HAP-1 (cell line): Measurements from ENCODE around the gene CTXND2.

Experiments used
- DNase-seq, 2 experiments: peaks; one replicate each; pipeline ENCODE4 v3.0.0-alpha.2; 2016 to 2020; ENCODE audit warnings: low spot score in 2 of 2
- H3K27me3 ChIP-seq: fragments of 250-450 bp; sonication (Bioruptor Pico); 2 replicates; pipeline ENCODE4 v1.5.1; 2020; ENCODE audit warnings: low read depth, mild to moderate bottlenecking, moderate library complexity
- H3K36me3 ChIP-seq: fragments of 250-450 bp; sonication (Bioruptor Pico); replicated peaks from 2 replicates; pipeline ENCODE4 v1.5.1; 2020; ENCODE audit warnings: mild to moderate bottlenecking
- H3K4me1 ChIP-seq: fragments of 250-450 bp; sonication (Bioruptor Pico); 2 replicates; pipeline ENCODE4 v1.5.1; 2020; ENCODE audit warnings: mild to moderate bottlenecking
- H3K4me3 ChIP-seq: fragments of 250-450 bp; sonication (Bioruptor Pico); 2 replicates; pipeline ENCODE4 v1.5.1; 2020; ENCODE audit warnings: mild to moderate bottlenecking, moderate library complexity
- H3K9me3 ChIP-seq: fragments of 250-450 bp; sonication (Bioruptor Pico); 2 replicates; pipeline ENCODE4 v1.5.1; 2020; ENCODE audit warnings: mild to moderate bottlenecking, moderate library complexity
- in situ Hi-C: fragments of 300-500 bp; cut with MboI; formaldehyde crosslinking; loops from 3 replicates; pipeline ENCODE4 v1.14.3; 2020; ENCODE audit warnings: low sequenced_read_pairs, inconsistent platforms, mixed read lengths

The CTXND2 gene

DNA sequence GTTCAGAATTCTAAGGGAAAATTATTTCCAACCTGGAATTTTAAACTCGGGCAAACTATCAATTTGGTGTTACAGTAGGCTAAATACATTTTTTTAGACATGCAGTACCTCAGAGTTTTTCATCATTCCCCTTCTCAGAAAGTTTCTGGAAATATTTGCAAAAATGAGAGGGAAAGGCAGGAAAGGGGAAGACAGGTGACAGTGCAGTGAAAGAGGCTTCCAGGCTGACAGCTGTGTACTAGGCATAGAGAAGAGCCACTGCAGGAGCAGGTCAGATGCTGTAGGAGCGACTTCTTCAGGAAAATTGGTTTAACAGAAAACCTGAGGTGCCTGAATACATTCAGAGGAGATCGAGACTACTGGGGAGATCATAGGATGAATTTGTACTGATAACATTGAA is 67.8 kb downstream of the CTXND2 start:
- in situ Hi-C loops, result no loop called here
- no peak overlapping the region for H3K4me3 ChIP-seq
- H3K27me3 ChIP-seq, result no peaks in the 10 kb centered on the region
- H3K4me1 ChIP-seq, result no peaks in the 10 kb centered on the region
- no peaks in the 10 kb centered on the region for H3K9me3 ChIP-seq
- H3K36me3 ChIP-seq, result peaks cover 69% of the 10 kb centered on the region
- no peak for DNase-seq

DNA sequence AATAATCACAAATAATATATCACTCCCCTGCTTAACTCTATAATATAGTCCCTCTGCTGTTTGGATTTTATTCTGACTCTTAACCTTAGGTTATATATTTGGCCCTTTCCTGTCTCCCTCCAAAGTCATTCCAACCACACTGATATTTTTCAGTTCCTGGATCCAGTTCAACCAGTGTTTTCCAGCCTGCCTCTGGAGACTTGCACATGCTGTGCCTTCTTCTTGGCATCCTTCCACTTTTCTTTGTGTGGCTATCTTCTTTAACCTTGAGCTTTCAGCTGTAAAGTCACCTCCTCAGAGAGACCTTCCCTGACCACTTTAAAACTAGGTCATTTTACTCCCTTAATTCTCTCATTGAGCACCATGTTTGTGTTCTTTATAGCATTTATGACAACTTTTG is 68.3 kb downstream of the CTXND2 start:
- no peak for DNase-seq
- Histone ChIP-seq H3K27me3 (no peaks in the 10 kb centered on the region), H3K36me3 (peaks cover 70% of the 10 kb centered on the region), H3K9me3 (no peaks in the 10 kb centered on the region), H3K4me1 (no peaks in the 10 kb centered on the region), H3K4me3 (no peak overlapping the region)
- in situ Hi-C loops, result no loop called here

DNA sequence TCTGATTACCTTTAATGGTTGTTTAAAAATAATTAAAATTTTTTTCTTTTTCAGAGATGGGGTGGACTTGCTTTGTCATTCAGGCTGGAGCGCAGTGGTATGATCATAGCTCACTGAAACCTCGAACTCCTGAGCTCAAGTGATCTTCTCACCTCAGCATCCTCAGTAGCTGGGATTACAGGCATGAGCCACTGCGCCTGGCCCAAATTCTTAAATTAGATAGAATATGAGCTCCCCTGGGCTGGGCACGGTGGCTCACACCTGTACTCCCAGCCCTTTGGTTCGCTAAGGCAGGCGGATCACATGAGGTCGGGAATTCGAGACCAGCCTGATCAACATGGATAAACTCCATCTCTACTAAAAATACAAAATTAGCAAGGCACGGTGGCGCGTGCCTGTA is 70.7 kb downstream of the CTXND2 start:
- no peak for DNase-seq
- no peaks in the 10 kb centered on the region for H3K9me3 ChIP-seq
- H3K4me1 ChIP-seq, result no peaks in the 10 kb centered on the region
- no peak overlapping the region for H3K4me3 ChIP-seq
- no peaks in the 10 kb centered on the region for H3K27me3 ChIP-seq
- in situ Hi-C loops, result no loop called here
- peaks cover 67% of the 10 kb centered on the region for H3K36me3 ChIP-seq

DNA sequence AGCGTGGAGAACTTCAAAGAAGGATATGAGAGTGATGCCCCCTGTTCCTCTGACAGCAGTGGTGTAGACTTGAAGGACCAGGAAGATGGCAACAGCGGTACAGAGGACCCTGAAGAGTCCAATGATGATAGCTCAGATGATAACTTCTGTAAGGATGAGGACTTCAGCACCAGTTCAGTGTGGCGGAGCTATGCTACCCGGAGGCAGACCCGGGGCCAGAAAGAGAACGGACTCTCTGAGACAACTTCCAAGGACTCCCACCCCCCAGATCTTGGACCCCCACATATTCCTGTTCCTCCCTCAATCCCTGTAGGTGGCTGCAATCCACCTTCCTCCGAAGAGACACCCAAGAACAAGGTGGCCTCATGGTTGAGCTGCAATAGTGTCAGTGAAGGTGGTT is 73.7 kb downstream of the CTXND2 start:
- H3K27me3 ChIP-seq, result no peaks in the 10 kb centered on the region
- no peaks in the 10 kb centered on the region for H3K9me3 ChIP-seq
- no peaks in the 10 kb centered on the region for H3K4me1 ChIP-seq
- no peak for DNase-seq
- H3K36me3 ChIP-seq, result peaks cover 75% of the 10 kb centered on the region
- no peak overlapping the region for H3K4me3 ChIP-seq
- in situ Hi-C loops, result no loop called here

DNA sequence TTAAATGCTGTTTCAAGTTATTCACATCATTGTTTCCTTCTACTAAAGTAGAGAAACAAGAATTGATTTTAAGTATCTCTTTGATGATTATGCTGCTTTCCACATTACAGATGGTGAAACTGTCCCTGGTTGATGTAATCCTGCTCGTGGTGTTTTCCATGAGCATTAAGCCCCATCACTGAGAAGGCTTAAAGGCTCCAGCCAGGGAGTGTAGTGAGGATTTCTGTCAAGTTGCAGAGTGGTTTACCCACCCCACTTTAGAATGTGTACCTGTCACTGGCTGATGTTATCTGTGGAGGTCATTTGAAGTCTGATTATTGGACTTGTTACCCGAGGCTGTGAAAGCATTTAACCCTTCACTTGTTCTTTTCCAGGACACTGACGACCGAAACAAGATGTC is 74.8 kb downstream of the CTXND2 start:
- no peaks in the 10 kb centered on the region for H3K9me3 ChIP-seq
- no peaks in the 10 kb centered on the region for H3K27me3 ChIP-seq
- in situ Hi-C loops, result no loop called here
- no peak overlapping the region for H3K4me3 ChIP-seq
- no peaks in the 10 kb centered on the region for H3K4me1 ChIP-seq
- H3K36me3 ChIP-seq, result peaks cover 83% of the 10 kb centered on the region
- no peak for DNase-seq
